Gastrocnemius medialis (tissue), 4 donors: ENCODE measurements around the gene C15orf62.

ENCODE experiments used
- POLR2A ChIP-seq, 2 donors: fragments of 450-650 bp; IDR thresholded peaks; one replicate each; pipeline ENCODE4 v1.6.1; 2017; ENCODE audit warnings: antibody characterized with exemption in 2 of 2, mild to moderate bottlenecking in 2 of 2, moderate library complexity in 2 of 2
- TF ChIP-seq, protein P1 (sequence below), 5 experiments: fragments of 450-650 bp in 3 of 5; fragments of 200-600 bp in 2 of 5; sonication (generic) in 2 of 5; IDR thresholded peaks in 4 of 5; conservative IDR thresholded peaks in 1 of 5; 1 replicate in 4 of 5; 2 replicates in 1 of 5; pipeline ENCODE4 v1.5.1; 2016 to 2019; ENCODE audit warnings: antibody characterized with exemption in 5 of 5, mild to moderate bottlenecking in 3 of 5, moderate library complexity in 3 of 5

GRCh38 chr15:40768521-40769273 is 1.1 kb upstream of the C15orf62 start:
- TF ChIP-seq, protein P1, sequence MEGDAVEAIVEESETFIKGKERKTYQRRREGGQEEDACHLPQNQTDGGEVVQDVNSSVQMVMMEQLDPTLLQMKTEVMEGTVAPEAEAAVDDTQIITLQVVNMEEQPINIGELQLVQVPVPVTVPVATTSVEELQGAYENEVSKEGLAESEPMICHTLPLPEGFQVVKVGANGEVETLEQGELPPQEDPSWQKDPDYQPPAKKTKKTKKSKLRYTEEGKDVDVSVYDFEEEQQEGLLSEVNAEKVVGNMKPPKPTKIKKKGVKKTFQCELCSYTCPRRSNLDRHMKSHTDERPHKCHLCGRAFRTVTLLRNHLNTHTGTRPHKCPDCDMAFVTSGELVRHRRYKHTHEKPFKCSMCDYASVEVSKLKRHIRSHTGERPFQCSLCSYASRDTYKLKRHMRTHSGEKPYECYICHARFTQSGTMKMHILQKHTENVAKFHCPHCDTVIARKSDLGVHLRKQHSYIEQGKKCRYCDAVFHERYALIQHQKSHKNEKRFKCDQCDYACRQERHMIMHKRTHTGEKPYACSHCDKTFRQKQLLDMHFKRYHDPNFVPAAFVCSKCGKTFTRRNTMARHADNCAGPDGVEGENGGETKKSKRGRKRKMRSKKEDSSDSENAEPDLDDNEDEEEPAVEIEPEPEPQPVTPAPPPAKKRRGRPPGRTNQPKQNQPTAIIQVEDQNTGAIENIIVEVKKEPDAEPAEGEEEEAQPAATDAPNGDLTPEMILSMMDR (IDR thresholded peaks at IDR 0.05 in 4 of 5, conservative IDR thresholded peaks at IDR 0.05 in 1 of 5) = no peak
- no peak for TF ChIP-seq POLR2A (IDR thresholded peaks at IDR 0.05)
